Gastroesophageal sphincter (tissue), 4 donors: ENCODE measurements around the gene PRIM1. TPM values are rescaled to one million over a fixed set of nuclear protein-coding genes. Genes with fewer than 3 reads are reported as not detected.

Source experiments
- ATAC-seq: fragments of 150-250 bp; one replicate; pipeline ENCODE4 v1.9.1; 2016; ENCODE audit warnings: mild to moderate bottlenecking, moderate library complexity
- H3K27ac ChIP-seq, 4 donors: fragments of 200-600 bp; sonication (generic) in 3 of 4; 1 replicate in 3 of 4; 2 replicates in 1 of 4; pipeline ENCODE4 v1.5.1; 2016 to 2019
- H3K27me3 ChIP-seq: fragments of 200-600 bp; sonication (generic); one replicate; pipeline ENCODE4 v1.5.1; 2019
- H3K36me3 ChIP-seq, 2 donors: fragments of 200-600 bp; sonication (generic); one replicate each; pipeline ENCODE4 v1.5.1; 2019; ENCODE audit warnings: control low read depth in 1 of 2
- H3K4me1 ChIP-seq, 3 donors: fragments of 200-600 bp; sonication (generic); 1 replicate in 2 of 3; 2 replicates in 1 of 3; pipeline ENCODE4 v1.5.1; 2016 to 2019; ENCODE audit warnings: control low read depth in 2 of 3
- H3K4me3 ChIP-seq, 2 donors: fragments of 200-600 bp; sonication (generic); one replicate each; pipeline ENCODE4 v1.5.1; 2019; ENCODE audit warnings: mild to moderate bottlenecking in 1 of 2, moderate library complexity in 1 of 2
- H3K9me3 ChIP-seq, 3 donors: fragments of 200-600 bp; sonication (generic); one replicate each; pipeline ENCODE4 v1.5.1; 2017 to 2019; ENCODE audit warnings: control low read depth in 2 of 3
- EP300 ChIP-seq: sonication (generic); formaldehyde crosslinking; IDR thresholded peaks from one replicate; pipeline ENCODE4 v1.6.1; 2017; ENCODE audit warnings: antibody characterized with exemption, mild to moderate bottlenecking
- POLR2A ChIP-seq, 2 donors: fragments of 450-650 bp; IDR thresholded peaks; one replicate each; pipeline ENCODE4 v1.6.1; 2017; ENCODE audit warnings: antibody characterized with exemption in 2 of 2, mild to moderate bottlenecking in 2 of 2, moderate library complexity in 1 of 2
- POLR2AphosphoS5 ChIP-seq: sonication (generic); formaldehyde crosslinking; IDR thresholded peaks from one replicate; pipeline ENCODE4 v1.6.1; 2017; ENCODE audit warnings: antibody characterized with exemption
- WGBS, 2 donors: methylation state at CpG; one replicate each; pipeline ENCODE4 v1.1.5; 2018; ENCODE audit warnings: low coverage in 1 of 2; 5-methylcytosine and 5-hydroxymethylcytosine counted together
- total RNA-seq, 4 donors: library from RNA; depleted of rRNA; stranded (reverse); fragments of >200 nt; gene quantifications; one replicate each; pipeline ENCODE4 v1.1.0, GENCODE V29; 2016
- TF ChIP-seq, protein P1 (sequence below), 4 experiments: fragments of 200-600 bp in 2 of 4; fragments of 450-650 bp in 2 of 4; sonication (generic) in 1 of 4; IDR thresholded peaks; one replicate each; pipeline ENCODE4 v1.5.1; 2017 to 2019; ENCODE audit warnings: antibody characterized with exemption in 4 of 4, mild to moderate bottlenecking in 2 of 4, moderate library complexity in 2 of 4

PRIM1 gene
- total RNA-seq, 4 donors from 2014 or later, result 2.6 to 13.0 (median 5.1) TPM

DNA sequence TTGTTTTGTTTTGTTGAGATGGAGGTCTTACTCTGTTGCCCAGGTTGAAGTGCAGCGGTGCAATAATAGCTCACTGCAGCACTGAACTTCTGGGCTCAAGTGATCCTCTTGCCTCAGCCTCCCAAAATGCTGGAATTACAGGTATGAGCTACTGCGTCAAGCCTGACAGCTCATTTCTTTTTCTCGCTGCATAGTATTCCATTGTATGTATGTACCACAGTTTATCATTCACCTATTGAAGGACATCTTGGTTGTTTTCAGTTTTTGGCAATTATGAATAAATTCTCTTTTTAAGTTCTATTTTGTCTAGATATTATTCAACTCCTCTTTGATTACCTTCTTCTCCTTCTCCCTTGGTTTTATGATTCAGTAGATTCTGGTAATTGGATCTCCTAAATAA is 24.5 kb upstream of the PRIM1 start:
- no peak for ATAC-seq
- Histone ChIP-seq H3K36me3 (no peaks in the 10 kb centered on the region), H3K27ac (no peak overlapping the region), H3K4me3 (no peak overlapping the region), H3K4me1 (no peaks in the 10 kb centered on the region), H3K27me3 (no peaks in the 10 kb centered on the region), H3K9me3 (no peaks in the 10 kb centered on the region)
- WGBS, 2 donors, result 97 to 100% methylated on average over 3 of the region's 3 CpGs
- TF ChIP-seq EP300, result no peak
- TF ChIP-seq POLR2A (IDR thresholded peaks at IDR 0.05), result no peak
- TF ChIP-seq, protein P1, sequence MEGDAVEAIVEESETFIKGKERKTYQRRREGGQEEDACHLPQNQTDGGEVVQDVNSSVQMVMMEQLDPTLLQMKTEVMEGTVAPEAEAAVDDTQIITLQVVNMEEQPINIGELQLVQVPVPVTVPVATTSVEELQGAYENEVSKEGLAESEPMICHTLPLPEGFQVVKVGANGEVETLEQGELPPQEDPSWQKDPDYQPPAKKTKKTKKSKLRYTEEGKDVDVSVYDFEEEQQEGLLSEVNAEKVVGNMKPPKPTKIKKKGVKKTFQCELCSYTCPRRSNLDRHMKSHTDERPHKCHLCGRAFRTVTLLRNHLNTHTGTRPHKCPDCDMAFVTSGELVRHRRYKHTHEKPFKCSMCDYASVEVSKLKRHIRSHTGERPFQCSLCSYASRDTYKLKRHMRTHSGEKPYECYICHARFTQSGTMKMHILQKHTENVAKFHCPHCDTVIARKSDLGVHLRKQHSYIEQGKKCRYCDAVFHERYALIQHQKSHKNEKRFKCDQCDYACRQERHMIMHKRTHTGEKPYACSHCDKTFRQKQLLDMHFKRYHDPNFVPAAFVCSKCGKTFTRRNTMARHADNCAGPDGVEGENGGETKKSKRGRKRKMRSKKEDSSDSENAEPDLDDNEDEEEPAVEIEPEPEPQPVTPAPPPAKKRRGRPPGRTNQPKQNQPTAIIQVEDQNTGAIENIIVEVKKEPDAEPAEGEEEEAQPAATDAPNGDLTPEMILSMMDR (IDR thresholded peaks at IDR 0.05), result no peak
- TF ChIP-seq POLR2AphosphoS5, result no peak

DNA sequence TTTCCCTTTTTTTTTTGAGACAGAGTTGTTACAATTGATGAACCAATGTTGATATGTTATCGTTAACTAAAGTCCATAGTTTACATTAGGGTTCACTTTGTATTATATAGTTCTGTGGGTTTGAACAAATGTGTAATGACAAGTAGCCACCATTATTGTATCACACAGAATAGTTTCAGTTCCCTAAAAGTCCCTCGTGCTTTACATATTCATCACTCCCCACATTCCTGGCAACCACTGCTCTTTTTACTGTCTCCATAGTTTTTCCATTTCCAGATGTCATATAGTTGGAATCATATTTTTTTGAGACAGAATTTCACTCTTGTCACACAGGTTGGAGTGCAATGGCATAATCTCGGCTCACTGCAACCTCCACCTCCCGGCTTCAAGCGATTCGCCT is 23.5 kb upstream of the PRIM1 start:
- WGBS, 2 donors, result 69 to 78% methylated on average over 4 to 6 of the region's 6 CpGs
- TF ChIP-seq POLR2AphosphoS5 (no peak), POLR2A (IDR thresholded peaks at IDR 0.05) (no peak)
- TF ChIP-seq, protein P1 (IDR thresholded peaks at IDR 0.05), result no peak
- Histone ChIP-seq H3K27ac (no peak overlapping the region), H3K9me3 (no peaks in the 10 kb centered on the region), H3K36me3 (no peaks in the 10 kb centered on the region), H3K27me3 (no peaks in the 10 kb centered on the region), H3K4me3 (no peak overlapping the region), H3K4me1 (no peaks in the 10 kb centered on the region)
- no peak for ATAC-seq

DNA sequence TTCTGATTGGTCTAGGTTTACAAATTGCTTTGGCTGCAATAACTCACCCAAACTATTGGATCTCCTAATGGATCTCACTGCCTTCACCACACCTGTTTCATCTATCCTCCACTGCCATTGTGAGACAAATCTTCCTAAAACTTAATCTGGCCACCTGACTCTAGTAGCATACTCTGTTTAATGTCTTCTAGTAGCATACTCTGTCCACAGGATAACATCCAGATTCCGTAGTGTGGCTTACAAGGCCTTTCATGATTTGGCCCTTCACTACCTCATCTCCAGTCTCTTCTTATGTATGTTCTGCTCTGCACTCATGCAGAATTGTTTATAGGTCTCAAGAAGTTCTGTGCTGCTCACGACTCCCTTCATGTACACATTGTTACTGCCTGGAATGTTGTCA is 21.0 kb upstream of the PRIM1 start:
- H3K27ac ChIP-seq, result no peak overlapping the region
- TF ChIP-seq POLR2A (IDR thresholded peaks at IDR 0.05), result no peak
- TF ChIP-seq, protein P1 (IDR thresholded peaks at IDR 0.05), result no peak
- no peak for TF ChIP-seq POLR2AphosphoS5
- TF ChIP-seq EP300, result no peak
- H3K36me3 ChIP-seq, result no peaks in the 10 kb centered on the region
- no peak for ATAC-seq
- WGBS, 2 donors, result 75 to 90% methylated on average over 2 of the region's 2 CpGs
- H3K4me1 ChIP-seq, result no peaks in the 10 kb centered on the region
- no peak overlapping the region for H3K4me3 ChIP-seq
- no peaks in the 10 kb centered on the region for H3K9me3 ChIP-seq
- H3K27me3 ChIP-seq, result no peaks in the 10 kb centered on the region

DNA sequence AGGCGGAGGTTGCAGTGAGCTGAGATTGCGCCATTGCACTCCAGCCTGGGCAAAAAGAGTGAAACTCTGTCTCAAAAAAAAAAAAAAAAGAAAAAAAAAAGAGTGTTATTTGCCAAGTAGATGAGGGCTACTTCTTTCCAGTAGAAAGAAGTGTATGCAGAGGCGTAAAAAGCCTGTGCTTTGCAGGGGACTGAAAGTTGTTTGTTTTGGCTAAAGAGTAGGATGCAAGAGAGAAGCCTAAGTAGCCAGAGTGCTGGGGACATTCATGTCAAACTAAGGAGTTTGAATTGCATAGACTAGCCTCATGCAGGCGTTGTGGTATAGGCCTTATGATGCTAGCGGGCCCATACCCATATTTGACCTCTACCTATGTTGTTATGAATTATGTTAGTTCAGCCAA is 20.5 kb upstream of the PRIM1 start:
- no peaks in the 10 kb centered on the region for H3K27me3 ChIP-seq
- no peaks in the 10 kb centered on the region for H3K36me3 ChIP-seq
- 75 to 89% methylated on average over 2 to 5 of the region's 5 CpGs for WGBS, 2 donors
- H3K4me1 ChIP-seq, result no peaks in the 10 kb centered on the region
- no peak overlapping the region for H3K4me3 ChIP-seq
- H3K27ac ChIP-seq, result no peak overlapping the region
- no peak for ATAC-seq
- no peak for TF ChIP-seq POLR2A (IDR thresholded peaks at IDR 0.05)
- no peak for TF ChIP-seq POLR2AphosphoS5
- TF ChIP-seq, protein P1 (IDR thresholded peaks at IDR 0.05), result no peak
- no peak for TF ChIP-seq EP300
- no peaks in the 10 kb centered on the region for H3K9me3 ChIP-seq

DNA sequence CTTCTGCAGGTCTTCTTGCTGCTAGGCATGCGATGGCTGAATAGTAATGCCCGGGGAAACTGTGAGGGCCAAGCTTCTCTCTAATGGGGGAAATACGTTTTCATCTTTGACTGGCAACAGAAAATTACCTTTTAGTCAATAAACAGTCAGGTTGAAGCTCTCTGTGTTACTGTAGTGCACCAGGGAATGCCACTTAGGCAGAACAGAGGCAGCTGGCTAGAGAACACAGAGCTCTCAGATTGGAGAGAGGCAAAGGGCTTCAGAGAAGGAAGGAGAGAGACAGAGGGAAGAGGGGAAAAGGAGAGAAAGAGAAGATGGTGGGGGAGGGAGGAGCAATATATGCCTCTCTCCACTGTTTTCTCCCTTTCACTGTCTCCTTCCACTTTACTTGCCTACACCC is 17.7 kb upstream of the PRIM1 start:
- no peak overlapping the region for H3K4me3 ChIP-seq
- no peak overlapping the region for H3K27ac ChIP-seq
- ATAC-seq, result no peak
- TF ChIP-seq, protein P1 (IDR thresholded peaks at IDR 0.05), result no peak
- TF ChIP-seq EP300 (no peak), POLR2AphosphoS5 (no peak)
- H3K4me1 ChIP-seq, result no peaks in the 10 kb centered on the region
- H3K27me3 ChIP-seq, result no peaks in the 10 kb centered on the region
- H3K36me3 ChIP-seq, result no peaks in the 10 kb centered on the region
- H3K9me3 ChIP-seq, result no peaks in the 10 kb centered on the region
- WGBS, 2 donors, result 74 to 80% methylated on average over 2 to 3 of the region's 3 CpGs
